Breast epithelium (tissue), 4 donors: Measurements from ENCODE around the gene PLAC1. TPM values are rescaled to one million over a fixed set of nuclear protein-coding genes. Genes with fewer than 3 reads are reported as not detected.

Experiments used
- DNase-seq, 2 donors: peaks; one replicate each; pipeline ENCODE4 v3.0.0-alpha.2; 2019; ENCODE audit warnings: low spot score in 2 of 2
- H3K27ac ChIP-seq, 2 donors: fragments of 200-600 bp; sonication (generic) in 1 of 2; one replicate each; pipeline ENCODE4 v1.5.1; 2016 to 2019; ENCODE audit warnings: mild to moderate bottlenecking in 1 of 2
- H3K27me3 ChIP-seq, 2 donors: fragments of 200-600 bp; sonication (generic) in 1 of 2; one replicate each; pipeline versions ENCODE4 v1.5.1 to v1.6.0; 2017 to 2019; ENCODE audit warnings: control low read depth in 1 of 2, mild to moderate bottlenecking in 1 of 2
- H3K36me3 ChIP-seq: fragments of 200-600 bp; one replicate; pipeline ENCODE4 v1.5.1; 2019
- H3K4me1 ChIP-seq, 2 donors: fragments of 200-600 bp; sonication (generic); one replicate each; pipeline ENCODE4 v1.5.1; 2016 to 2019; ENCODE audit warnings: control low read depth in 1 of 2
- H3K4me3 ChIP-seq, 3 donors: fragments of 200-600 bp; sonication (generic); 1 replicate in 2 of 3; 2 replicates in 1 of 3; pipeline ENCODE4 v1.5.1; 2016 to 2019; ENCODE audit warnings: mild to moderate bottlenecking in 3 of 3, moderate library complexity in 2 of 3
- H3K9me3 ChIP-seq, 2 donors: fragments of 200-600 bp; sonication (generic) in 1 of 2; one replicate each; pipeline ENCODE4 v1.5.1; 2016 to 2019; ENCODE audit warnings: control low read depth in 1 of 2
- POLR2A ChIP-seq: fragments of 450-650 bp; IDR thresholded peaks from one replicate; pipeline ENCODE4 v1.6.1; 2016; ENCODE audit warnings: antibody characterized with exemption, mild to moderate bottlenecking, moderate library complexity
- POLR2AphosphoS5 ChIP-seq, 3 donors: sonication (generic); formaldehyde crosslinking; IDR thresholded peaks; one replicate each; pipeline ENCODE4 v1.6.1; 2017; ENCODE audit warnings: antibody characterized with exemption in 3 of 3
- intact Hi-C: fragments of 100-400 bp; cut with DNase I; formaldehyde crosslinking; loops from one replicate; pipeline ENCODE4 v1.15.1; 2023; ENCODE audit warnings: low total_unique reads
- total RNA-seq, 3 donors: library from RNA; depleted of rRNA; stranded (reverse); fragments of >200 nt; gene quantifications; one replicate each; pipeline ENCODE4 v1.1.0, GENCODE V29; 2016
- TF ChIP-seq, protein P1 (sequence below), 3 donors: fragments of 450-650 bp; IDR thresholded peaks; one replicate each; pipeline ENCODE4 v1.5.1; 2016 to 2017; ENCODE audit warnings: antibody characterized with exemption in 3 of 3, mild to moderate bottlenecking in 3 of 3, moderate library complexity in 3 of 3

The PLAC1 gene
- total RNA-seq, 3 donors from 2014 or later = not detected

DNA sequence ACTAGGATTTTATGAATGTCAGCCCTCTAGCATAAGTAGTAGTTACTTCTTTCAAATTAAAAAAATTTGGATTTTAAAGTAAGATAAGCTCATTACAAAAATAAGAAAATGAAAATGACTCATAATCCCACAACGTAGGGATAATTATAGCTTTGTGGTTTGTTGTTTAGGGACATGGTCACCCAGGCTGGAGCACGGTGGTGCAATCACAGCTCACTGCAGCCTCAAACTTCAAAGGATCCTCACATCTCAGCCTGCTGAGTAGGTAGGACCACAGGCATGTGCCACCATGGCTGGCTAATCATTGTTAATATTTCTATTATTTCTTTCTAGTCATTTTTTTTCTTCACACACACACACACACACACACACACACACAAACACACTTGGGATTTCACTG is 57.6 kb downstream of the PLAC1 start:
- Histone ChIP-seq H3K27me3 (peaks cover 0 to 35% of the 10 kb centered on the region in 2 donors), H3K4me3 (no peak overlapping the region), H3K27ac (no peak overlapping the region), H3K9me3 (peaks cover 0 to 6% of the 10 kb centered on the region in 2 donors), H3K36me3 (no peaks in the 10 kb centered on the region), H3K4me1 (no peaks in the 10 kb centered on the region)
- DNase-seq = no peak
- TF ChIP-seq POLR2AphosphoS5 (IDR thresholded peaks at IDR 0.05) (no peak), POLR2A (no peak)
- TF ChIP-seq, protein P1, sequence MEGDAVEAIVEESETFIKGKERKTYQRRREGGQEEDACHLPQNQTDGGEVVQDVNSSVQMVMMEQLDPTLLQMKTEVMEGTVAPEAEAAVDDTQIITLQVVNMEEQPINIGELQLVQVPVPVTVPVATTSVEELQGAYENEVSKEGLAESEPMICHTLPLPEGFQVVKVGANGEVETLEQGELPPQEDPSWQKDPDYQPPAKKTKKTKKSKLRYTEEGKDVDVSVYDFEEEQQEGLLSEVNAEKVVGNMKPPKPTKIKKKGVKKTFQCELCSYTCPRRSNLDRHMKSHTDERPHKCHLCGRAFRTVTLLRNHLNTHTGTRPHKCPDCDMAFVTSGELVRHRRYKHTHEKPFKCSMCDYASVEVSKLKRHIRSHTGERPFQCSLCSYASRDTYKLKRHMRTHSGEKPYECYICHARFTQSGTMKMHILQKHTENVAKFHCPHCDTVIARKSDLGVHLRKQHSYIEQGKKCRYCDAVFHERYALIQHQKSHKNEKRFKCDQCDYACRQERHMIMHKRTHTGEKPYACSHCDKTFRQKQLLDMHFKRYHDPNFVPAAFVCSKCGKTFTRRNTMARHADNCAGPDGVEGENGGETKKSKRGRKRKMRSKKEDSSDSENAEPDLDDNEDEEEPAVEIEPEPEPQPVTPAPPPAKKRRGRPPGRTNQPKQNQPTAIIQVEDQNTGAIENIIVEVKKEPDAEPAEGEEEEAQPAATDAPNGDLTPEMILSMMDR (IDR thresholded peaks at IDR 0.05) = no peak
- intact Hi-C loops = no loop called here

DNA sequence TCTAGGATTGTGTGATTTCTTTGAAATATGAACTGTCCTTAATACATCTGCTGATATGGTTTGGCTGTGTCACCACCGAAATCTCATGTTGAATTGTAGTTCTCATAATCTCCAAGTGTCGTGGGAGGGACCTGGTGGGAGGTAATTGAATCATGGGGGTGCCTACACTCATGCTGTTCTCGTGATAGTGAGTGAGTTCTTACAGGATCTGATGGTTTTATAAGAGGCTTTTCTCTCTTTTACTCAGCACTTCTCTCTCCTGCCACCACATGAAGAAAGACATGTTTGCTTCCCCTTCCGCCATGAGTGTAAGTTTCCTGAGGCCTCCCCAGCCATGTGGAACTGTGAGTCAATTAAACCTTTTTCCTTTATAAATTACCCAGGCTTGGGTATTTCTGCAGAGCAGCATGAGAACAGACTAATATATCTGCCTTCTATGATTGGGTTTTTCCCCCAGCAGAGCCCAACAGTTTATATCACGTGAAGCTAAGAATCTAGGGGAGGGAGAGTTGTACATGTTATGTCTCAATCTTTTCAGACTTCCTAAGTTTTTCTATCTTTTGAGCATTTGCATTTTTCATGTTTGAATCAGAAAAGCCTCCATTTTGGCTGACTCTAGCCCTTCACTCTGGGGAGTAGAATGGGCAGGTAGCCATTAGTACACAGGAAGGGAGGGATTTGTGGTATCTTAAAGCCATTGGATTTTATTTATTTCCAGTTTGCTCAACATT is 58.9 kb downstream of the PLAC1 start:
- H3K27me3 ChIP-seq = peaks cover 0 to 33% of the 10 kb centered on the region in 2 donors
- intact Hi-C loops = no loop called here
- TF ChIP-seq POLR2A = no peak
- TF ChIP-seq, protein P1 (IDR thresholded peaks at IDR 0.05) = no peak
- TF ChIP-seq POLR2AphosphoS5 (IDR thresholded peaks at IDR 0.05) = no peak
- no peaks in the 10 kb centered on the region for H3K4me1 ChIP-seq
- no peak overlapping the region for H3K27ac ChIP-seq
- no peaks in the 10 kb centered on the region for H3K36me3 ChIP-seq
- peaks cover 0 to 6% of the 10 kb centered on the region in 2 donors for H3K9me3 ChIP-seq
- DNase-seq = no peak
- no peak overlapping the region for H3K4me3 ChIP-seq

DNA sequence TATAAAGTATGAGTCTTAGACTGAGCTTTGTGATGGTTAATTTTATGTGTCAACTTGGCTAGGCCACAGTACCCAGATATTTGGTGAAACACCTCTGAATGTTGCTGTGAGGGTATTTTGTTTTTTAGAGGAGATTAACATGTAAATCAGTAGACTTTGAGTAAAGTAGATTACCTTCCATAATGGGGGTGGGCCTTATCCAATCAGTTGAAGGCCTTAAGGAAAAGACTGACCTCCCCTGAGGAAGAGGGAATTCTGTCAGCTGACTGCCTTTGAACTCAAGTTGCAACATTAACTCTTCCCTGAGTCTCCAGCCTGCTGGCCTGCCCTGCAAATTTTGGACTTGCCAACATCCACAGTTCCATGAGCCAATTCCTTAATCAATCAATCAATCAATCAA is 66.0 kb downstream of the PLAC1 start:
- intact Hi-C loops = no loop called here
- no peak overlapping the region for H3K27ac ChIP-seq
- no peak for DNase-seq
- TF ChIP-seq POLR2A = no peak
- TF ChIP-seq, protein P1 (IDR thresholded peaks at IDR 0.05) = no peak
- no peak for TF ChIP-seq POLR2AphosphoS5 (IDR thresholded peaks at IDR 0.05)
- H3K4me3 ChIP-seq = no peak overlapping the region
- H3K4me1 ChIP-seq = no peaks in the 10 kb centered on the region
- peaks cover 0 to 31% of the 10 kb centered on the region in 2 donors for H3K27me3 ChIP-seq
- H3K9me3 ChIP-seq = no peaks in the 10 kb centered on the region
- H3K36me3 ChIP-seq = no peaks in the 10 kb centered on the region

DNA sequence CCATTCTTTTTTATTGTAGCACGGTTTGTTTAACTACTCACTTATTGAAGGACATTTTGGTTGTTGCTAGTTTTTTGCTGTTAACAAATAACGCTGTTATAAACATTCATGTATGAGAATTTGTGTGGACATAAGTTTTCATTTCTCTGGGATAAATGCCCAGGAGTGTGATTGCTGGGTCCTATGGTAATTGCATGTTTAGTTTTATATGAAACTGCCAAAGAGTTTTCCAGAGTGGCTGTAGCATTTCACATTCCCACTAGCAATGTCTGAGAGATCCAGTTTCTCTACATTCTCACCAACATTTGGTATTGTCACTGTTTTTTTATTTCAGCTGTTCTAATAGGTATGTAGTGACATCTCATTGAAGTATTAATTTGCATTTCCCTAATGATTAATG is 66.8 kb downstream of the PLAC1 start:
- no peaks in the 10 kb centered on the region for H3K9me3 ChIP-seq
- intact Hi-C loops = no loop called here
- H3K27ac ChIP-seq = no peak overlapping the region
- peaks cover 0 to 29% of the 10 kb centered on the region in 2 donors for H3K27me3 ChIP-seq
- no peak for TF ChIP-seq POLR2AphosphoS5 (IDR thresholded peaks at IDR 0.05)
- TF ChIP-seq, protein P1 (IDR thresholded peaks at IDR 0.05) = no peak
- no peak for TF ChIP-seq POLR2A
- H3K4me3 ChIP-seq = no peak overlapping the region
- no peaks in the 10 kb centered on the region for H3K36me3 ChIP-seq
- no peaks in the 10 kb centered on the region for H3K4me1 ChIP-seq
- DNase-seq = no peak

DNA sequence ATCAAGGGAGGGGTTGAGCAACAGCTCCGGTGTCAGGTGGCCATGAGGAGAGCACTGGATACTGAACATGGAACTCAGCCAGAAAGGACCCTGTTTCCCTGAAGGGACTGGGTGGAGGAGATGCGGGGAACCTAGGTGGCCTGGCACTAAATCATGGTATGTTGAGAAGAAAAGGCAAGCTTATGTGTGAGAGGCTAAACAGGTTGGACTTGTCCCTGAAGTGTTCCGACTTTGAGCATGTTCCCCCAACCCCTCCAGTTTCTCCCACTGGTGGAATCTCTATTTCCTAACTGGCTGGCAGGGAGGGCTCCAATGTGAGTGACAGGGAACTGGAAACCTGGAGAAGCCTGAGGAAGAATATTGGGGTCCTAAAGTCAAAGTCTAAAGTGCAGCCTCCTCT is 69.5 kb downstream of the PLAC1 start:
- TF ChIP-seq POLR2AphosphoS5 (IDR thresholded peaks at IDR 0.05) (no peak), POLR2A (no peak)
- TF ChIP-seq, protein P1 (IDR thresholded peaks at IDR 0.05) = no peak
- no peak overlapping the region for H3K4me3 ChIP-seq
- H3K9me3 ChIP-seq = no peaks in the 10 kb centered on the region
- intact Hi-C loops = no loop called here
- H3K27me3 ChIP-seq = peaks cover 0 to 34% of the 10 kb centered on the region in 2 donors
- H3K4me1 ChIP-seq = no peaks in the 10 kb centered on the region
- DNase-seq = no peak
- H3K36me3 ChIP-seq = no peaks in the 10 kb centered on the region
- no peak overlapping the region for H3K27ac ChIP-seq
